Endothelial cell of umbilical vein (primary cell): ENCODE results near the gene ANKRD39. TPM values are rescaled to one million over a fixed set of nuclear protein-coding genes. Genes with fewer than 3 reads are reported as not detected.

Source experiments
- BruUV-seq: library from RNA; stranded (reverse); fragments of 400-500 nt; replicated peaks from 2 replicates; lab custom pipeline; 2021; lab: Mats Ljungman, UMichigan
- CTCF ChIA-PET: fragments of 300-600, 350-600 bp; sonication (Branson Sonifier 250); formaldehyde crosslinking; loops from one replicate; lab custom pipeline; 2021; ENCODE audit warnings: antibody characterized with exemption, inconsistent platforms; lab: Charles Lee
- POLR2A ChIA-PET: fragments of 300-600, 350-600 bp; sonication (Branson Sonifier 250); formaldehyde crosslinking; loops from one replicate; lab custom pipeline; 2021; ENCODE audit warnings: antibody characterized with exemption, inconsistent platforms; lab: Charles Lee
- DNase-seq: peaks from one replicate; pipeline ENCODE4 v3.0.0-alpha.2; 2011; ENCODE audit warnings: low read depth, low spot score
- FAIRE-seq: peaks from 2 replicates; lab custom pipeline; 2011; peaks lifted over from hg19 to GRCh38; lab: Jason Lieb, UNC
- H2AFZ ChIP-seq: 2 replicates; pipeline ENCODE4 v1.6.0; 2012; ENCODE audit warnings: low read depth, low read length, control low read depth, inconsistent platforms
- H3K27ac ChIP-seq: 2 replicates; pipeline ENCODE4 v1.5.1; 2011; ENCODE audit warnings: low read depth, mild to moderate bottlenecking, control low read depth, low read length, moderate library complexity; ENCODE audit not compliant: insufficient read depth
- H3K27me3 ChIP-seq, 2 experiments: 2 replicates each; pipeline versions ENCODE4 v1.6.0 to v1.6.1; 2011; ENCODE audit warnings: low read length in 2 of 2, mixed read lengths in 1 of 2; ENCODE audit not compliant: control insufficient read depth in 2 of 2, insufficient read depth in 2 of 2
- H3K36me3 ChIP-seq, 2 experiments: 2 replicates in 1 of 2; 3 replicates in 1 of 2; pipeline ENCODE4 v1.5.1; 2011; ENCODE audit warnings: low read length in 2 of 2, mild to moderate bottlenecking in 1 of 2, moderate library complexity in 1 of 2; ENCODE audit not compliant: control insufficient read depth in 2 of 2, insufficient read depth in 2 of 2; ENCODE audit errors: extremely low read depth in 1 of 2
- H3K4me1 ChIP-seq: 3 replicates; pipeline ENCODE4 v1.5.1; 2011; ENCODE audit warnings: mild to moderate bottlenecking, low read length; ENCODE audit not compliant: control insufficient read depth, insufficient read depth; ENCODE audit errors: extremely low read depth
- H3K4me2 ChIP-seq: 2 replicates; pipeline ENCODE4 v1.6.1; 2011; ENCODE audit warnings: low read length, control low read depth, mixed read lengths; ENCODE audit not compliant: insufficient read depth
- H3K4me3 ChIP-seq, 3 experiments: fragments of 200-600 bp in 1 of 3; sonication (generic), shearing (Covaris generic) in 1 of 3; replicated peaks in 1 of 3; 2 replicates each; pipeline ENCODE4 v1.5.1; 2011 to 2016; ENCODE audit warnings: control low read depth in 3 of 3, low read length in 3 of 3, mild to moderate bottlenecking in 2 of 3, inconsistent platforms in 1 of 3, low read depth in 1 of 3, moderate library complexity in 1 of 3; ENCODE audit not compliant: insufficient read depth in 1 of 3
- H3K79me2 ChIP-seq: 2 replicates; pipeline ENCODE4 v1.6.0; 2012; ENCODE audit warnings: low read length, inconsistent platforms; ENCODE audit not compliant: control insufficient read depth, insufficient read depth
- H3K9ac ChIP-seq: replicated peaks from 2 replicates; pipeline ENCODE3; 2011; ENCODE audit warnings: low read length, control low read depth; ENCODE audit not compliant: insufficient read depth; ENCODE audit errors: extremely low read depth
- H3K9me1 ChIP-seq: replicated peaks from 3 replicates; pipeline ENCODE4 v1.6.0; 2011; ENCODE audit warnings: mild to moderate bottlenecking, low read length; ENCODE audit not compliant: control insufficient read depth, insufficient read depth; ENCODE audit errors: extremely low read depth
- H3K9me3 ChIP-seq: replicated peaks from 2 replicates; pipeline ENCODE4 v1.5.1; 2012; ENCODE audit warnings: low read length, inconsistent platforms; ENCODE audit not compliant: control insufficient read depth, insufficient read depth
- H4K20me1 ChIP-seq: replicated peaks from 2 replicates; pipeline ENCODE3; 2011; ENCODE audit warnings: mild to moderate bottlenecking, low read length; ENCODE audit not compliant: control insufficient read depth, insufficient read depth; ENCODE audit errors: extremely low read depth
- EZH2 ChIP-seq: IDR thresholded peaks from 2 replicates; pipeline ENCODE4 v1.6.1; 2012; ENCODE audit warnings: borderline replicate concordance, low read depth, mild to moderate bottlenecking, moderate library complexity, low read length, inconsistent platforms; ENCODE audit not compliant: severe bottlenecking
- FOS ChIP-seq: IDR thresholded peaks from 2 replicates; pipeline ENCODE4 v1.6.1; 2011; ENCODE audit warnings: mild to moderate bottlenecking, low read length, moderate library complexity, borderline replicate concordance; ENCODE audit not compliant: insufficient read depth
- GATA2 ChIP-seq: IDR thresholded peaks from 2 replicates; pipeline ENCODE4 v1.7.0; 2011; ENCODE audit warnings: low read depth, mild to moderate bottlenecking, moderate library complexity, mixed read lengths, low read length; ENCODE audit not compliant: insufficient read length, insufficient read depth
- JUN ChIP-seq: IDR thresholded peaks from 2 replicates; pipeline ENCODE4 v1.6.1; 2011; ENCODE audit warnings: borderline replicate concordance, low read depth; ENCODE audit not compliant: insufficient read length, insufficient read depth
- MYC ChIP-seq: IDR thresholded peaks from one replicate; pipeline ENCODE4 v1.6.1; 2011; ENCODE audit warnings: mild to moderate bottlenecking, low read depth, low read length
- POLR2A ChIP-seq: IDR thresholded peaks from 2 replicates; pipeline ENCODE4 v1.6.1; 2012; ENCODE audit warnings: low read depth, mild to moderate bottlenecking, control low read depth, low read length
- POLR2AphosphoS5 ChIP-seq: IDR thresholded peaks from 2 replicates; pipeline ENCODE4 v1.6.1; 2012; ENCODE audit warnings: low read depth, mild to moderate bottlenecking, control low read depth, low read length, moderate library complexity; ENCODE audit not compliant: insufficient read depth
- dilution Hi-C: fragments of 300-500 bp; cut with MboI; formaldehyde crosslinking; loops from one replicate; pipeline ENCODE4 v1.15.0; 2019; ENCODE audit warnings: low sequenced_read_pairs; ENCODE audit not compliant: extremely low pct_ligation_motif_present
- intact Hi-C: fragments of 100-400 bp; cut with micrococcal nuclease; formaldehyde crosslinking; loops from one replicate; pipeline ENCODE4 v1.10.0; 2022
- polyA plus RNA-seq, 4 experiments: library from polyadenylated mRNA; depleted of rRNA in 3 of 4; stranded (reverse) in 3 of 4; unstranded in 1 of 4; fragments of >200 nt; gene quantifications; 2 replicates each; pipeline versions ENCODE4 v1.2.1 to v1.2.3, GENCODE V29; 2011 to 2012; ENCODE audit warnings: missing spikeins in 1 of 4
- total RNA-seq: library from RNA; stranded (reverse); gene quantifications from 2 replicates; pipeline ENCODE4 v1.2.3, GENCODE V29; 2021
- TF ChIP-seq, protein P1 (sequence below): IDR thresholded peaks from 2 replicates; pipeline ENCODE4 v1.6.1; 2011; ENCODE audit not compliant: insufficient read depth, insufficient read length
- TF ChIP-seq, protein P2 (sequence below), 2 donors: IDR thresholded peaks; 1 replicate in 1 of 2; 2 replicates in 1 of 2; pipeline ENCODE4 v1.5.1; 2011; ENCODE audit warnings: low read length in 2 of 2, mild to moderate bottlenecking in 2 of 2, moderate library complexity in 2 of 2, control low read depth in 1 of 2, inconsistent platforms in 1 of 2, low read depth in 1 of 2; ENCODE audit not compliant: insufficient read depth in 1 of 2; ENCODE audit errors: extremely low read depth in 1 of 2

Gene ANKRD39
- total and polyA plus RNA-seq, 2 donors (not counting 3 experiments of a cell fraction or from before 2014, with no cell fraction given), result 14.7 to 17.9 TPM

DNA sequence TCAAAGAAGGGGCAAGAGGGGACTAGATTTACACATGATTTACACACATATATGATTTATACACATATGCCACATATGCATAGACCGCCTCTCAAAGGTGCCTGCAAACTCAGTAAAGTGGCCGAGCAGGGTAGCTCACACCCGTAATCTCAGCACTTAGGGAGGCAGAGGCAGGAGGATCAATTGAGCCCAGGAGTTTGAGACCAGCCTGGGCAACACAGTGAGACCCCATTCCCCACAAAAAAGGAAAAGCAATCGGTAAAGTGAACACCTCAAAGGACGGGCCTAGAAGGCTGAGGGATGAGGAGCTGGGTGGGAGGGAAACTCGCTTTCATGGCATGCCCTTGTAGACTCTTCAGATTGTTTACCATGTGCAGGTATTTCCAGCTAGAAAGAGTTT is 5.1 kb downstream of the ANKRD39 start:
- H3K4me3 ChIP-seq, result no peak overlapping the region
- H3K4me1 ChIP-seq, result peaks cover 9% of the 10 kb centered on the region
- no peaks in the 10 kb centered on the region for H4K20me1 ChIP-seq
- no peak overlapping the region for H3K27ac ChIP-seq
- intact Hi-C loops (no loop called here), dilution Hi-C loops (no loop called here)
- DNase-seq, result no peak
- peaks cover 3% of the 10 kb centered on the region for H3K79me2 ChIP-seq
- ChIA-PET POLR2A (interaction anchor here (0.7 kb wide), 1 partner anchor 811 kb away, joined by 7 read pairs; no protein-coding TSS in a partner anchor), CTCF (interaction anchor here (1.6 kb wide), 1 partner anchor 98 kb away, joined by 4 read pairs; no protein-coding TSS in a partner anchor)
- H3K36me3 ChIP-seq, result peaks cover 0 to 13% of the 10 kb centered on the region in 2 experiments
- BruUV-seq, result no TSS peak
- no peak overlapping the region for H2AFZ ChIP-seq
- no peak for FAIRE-seq
- no peaks in the 10 kb centered on the region for H3K9me3 ChIP-seq
- no peak overlapping the region for H3K9ac ChIP-seq
- no peaks in the 10 kb centered on the region for H3K27me3 ChIP-seq
- H3K4me2 ChIP-seq, result no peak overlapping the region
- H3K9me1 ChIP-seq, result no peaks in the 10 kb centered on the region
- no peak for TF ChIP-seq GATA2
- TF ChIP-seq POLR2AphosphoS5, result no peak
- TF ChIP-seq, protein P1, sequence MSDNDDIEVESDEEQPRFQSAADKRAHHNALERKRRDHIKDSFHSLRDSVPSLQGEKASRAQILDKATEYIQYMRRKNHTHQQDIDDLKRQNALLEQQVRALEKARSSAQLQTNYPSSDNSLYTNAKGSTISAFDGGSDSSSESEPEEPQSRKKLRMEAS, result no peak
- no peak for TF ChIP-seq POLR2A
- TF ChIP-seq FOS, result no peak
- TF ChIP-seq JUN, result no peak
- TF ChIP-seq, protein P2, sequence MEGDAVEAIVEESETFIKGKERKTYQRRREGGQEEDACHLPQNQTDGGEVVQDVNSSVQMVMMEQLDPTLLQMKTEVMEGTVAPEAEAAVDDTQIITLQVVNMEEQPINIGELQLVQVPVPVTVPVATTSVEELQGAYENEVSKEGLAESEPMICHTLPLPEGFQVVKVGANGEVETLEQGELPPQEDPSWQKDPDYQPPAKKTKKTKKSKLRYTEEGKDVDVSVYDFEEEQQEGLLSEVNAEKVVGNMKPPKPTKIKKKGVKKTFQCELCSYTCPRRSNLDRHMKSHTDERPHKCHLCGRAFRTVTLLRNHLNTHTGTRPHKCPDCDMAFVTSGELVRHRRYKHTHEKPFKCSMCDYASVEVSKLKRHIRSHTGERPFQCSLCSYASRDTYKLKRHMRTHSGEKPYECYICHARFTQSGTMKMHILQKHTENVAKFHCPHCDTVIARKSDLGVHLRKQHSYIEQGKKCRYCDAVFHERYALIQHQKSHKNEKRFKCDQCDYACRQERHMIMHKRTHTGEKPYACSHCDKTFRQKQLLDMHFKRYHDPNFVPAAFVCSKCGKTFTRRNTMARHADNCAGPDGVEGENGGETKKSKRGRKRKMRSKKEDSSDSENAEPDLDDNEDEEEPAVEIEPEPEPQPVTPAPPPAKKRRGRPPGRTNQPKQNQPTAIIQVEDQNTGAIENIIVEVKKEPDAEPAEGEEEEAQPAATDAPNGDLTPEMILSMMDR (IDR thresholded peaks at IDR 0.05; ENCODE audit: extremely low read depth in 1 of 2, insufficient read depth in 1 of 2, low read depth in 1 of 2, low read length in 2 of 2), result no peak
- TF ChIP-seq MYC, result no peak
- TF ChIP-seq EZH2, result no peak
